IPS DF 4.7 (cell line): ENCODE results near the gene HDGFL3.
"Not testable (repeated sequence)": the region's sequence is repeated elsewhere in the genome, so short reads cannot be mapped to it uniquely, and the experiment has no call there.

Experiments used
- DNase-seq: peaks from one replicate; pipeline ENCODE4 v3.0.0-alpha.2; 2013; ENCODE audit warnings: low spot score; ENCODE audit errors: extremely low read depth

HDGFL3 gene

GRCh38 chr15:83104141-83104540 lies 103.5 kb downstream of the HDGFL3 start:
- no peak for DNase-seq

GRCh38 chr15:83102346-83102745 lies 105.3 kb downstream of the HDGFL3 start:
- no peak for DNase-seq

DNA sequence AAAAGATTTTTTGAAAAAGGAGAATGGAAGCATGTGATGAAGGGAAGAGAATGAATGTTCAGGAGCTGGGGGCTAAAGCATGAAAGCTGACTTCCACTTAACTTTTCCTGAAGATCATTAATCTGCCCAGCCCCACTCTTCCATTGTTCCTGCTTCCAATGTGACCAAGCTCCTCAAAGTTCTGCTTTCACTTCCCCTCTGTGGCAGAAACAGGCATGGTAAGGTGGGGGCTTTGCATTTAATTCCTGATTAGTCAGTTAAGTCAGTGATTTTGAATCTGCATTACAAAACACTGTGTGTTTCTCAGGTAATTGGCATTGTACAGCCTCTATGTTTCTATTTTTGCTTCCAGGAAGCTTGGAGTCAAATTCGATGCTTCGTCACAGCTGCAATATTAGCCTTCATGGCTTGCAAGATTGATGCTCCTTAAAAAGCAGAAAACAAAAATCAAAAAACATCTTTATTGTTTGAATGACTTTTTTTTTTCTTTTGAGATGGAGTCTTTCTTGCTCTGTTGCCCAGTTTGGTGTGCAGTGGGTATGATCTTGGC lies 107.5 kb downstream of the HDGFL3 start:
- DNase-seq, result no peak

DNA sequence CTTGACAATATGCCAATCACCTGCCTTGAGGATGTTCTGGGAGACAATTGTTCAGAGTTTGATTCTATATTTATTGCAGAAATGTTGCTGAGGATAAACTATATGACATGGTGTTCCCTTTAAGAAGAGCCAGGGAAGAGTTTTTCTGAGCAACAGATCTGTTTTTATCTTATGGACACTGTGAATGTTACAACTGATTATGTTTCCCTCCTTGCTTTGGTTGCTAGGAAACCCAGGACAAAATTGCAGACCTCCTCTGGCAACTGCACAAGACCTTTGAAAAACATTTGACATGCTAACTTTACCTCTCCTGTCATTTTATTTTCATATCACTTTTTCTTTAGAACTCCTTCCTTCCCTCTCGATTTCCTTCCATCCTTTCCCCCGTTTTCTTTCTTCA lies 108.3 kb downstream of the HDGFL3 start:
- DNase-seq, result no peak

DNA sequence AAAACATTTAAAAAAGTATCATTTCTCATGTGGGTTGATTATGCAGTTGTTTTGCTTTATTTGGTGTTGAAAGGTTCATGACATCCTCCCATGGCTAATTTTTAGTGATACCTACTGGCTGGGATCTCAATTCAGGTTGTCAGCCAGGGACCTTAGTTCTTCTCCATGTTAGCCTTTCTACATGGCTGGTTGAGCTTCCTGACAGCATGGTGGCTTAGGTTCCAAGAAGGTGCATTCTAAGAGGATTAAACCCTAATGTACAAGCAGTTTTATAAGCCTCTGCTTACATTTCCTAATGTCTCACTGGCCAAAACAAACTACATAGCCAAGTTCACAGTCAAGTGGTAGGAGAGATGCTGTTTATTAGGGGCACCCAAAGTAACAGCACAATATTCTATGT lies 109.5 kb downstream of the HDGFL3 start:
- DNase-seq, result no peak

DNA sequence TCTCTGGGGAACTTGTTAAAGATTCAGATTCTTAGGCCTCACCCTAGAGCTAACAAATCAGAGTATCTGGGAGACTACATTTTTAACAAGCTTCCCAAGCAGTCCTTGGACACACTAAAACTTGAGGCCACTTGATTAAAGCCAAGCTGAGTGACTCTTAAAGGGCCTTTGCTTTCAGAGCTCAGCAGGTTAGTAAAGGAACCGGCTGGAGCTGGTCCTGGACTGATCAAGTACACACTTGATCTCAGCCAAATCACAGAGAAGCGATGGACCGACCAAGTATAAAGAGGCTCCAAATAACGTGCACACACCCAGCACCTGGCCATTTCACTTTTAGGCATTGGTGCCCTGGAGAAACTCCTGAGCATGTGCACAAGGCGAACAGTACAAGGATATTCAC lies 113.0 kb downstream of the HDGFL3 start:
- no peak for DNase-seq

DNA sequence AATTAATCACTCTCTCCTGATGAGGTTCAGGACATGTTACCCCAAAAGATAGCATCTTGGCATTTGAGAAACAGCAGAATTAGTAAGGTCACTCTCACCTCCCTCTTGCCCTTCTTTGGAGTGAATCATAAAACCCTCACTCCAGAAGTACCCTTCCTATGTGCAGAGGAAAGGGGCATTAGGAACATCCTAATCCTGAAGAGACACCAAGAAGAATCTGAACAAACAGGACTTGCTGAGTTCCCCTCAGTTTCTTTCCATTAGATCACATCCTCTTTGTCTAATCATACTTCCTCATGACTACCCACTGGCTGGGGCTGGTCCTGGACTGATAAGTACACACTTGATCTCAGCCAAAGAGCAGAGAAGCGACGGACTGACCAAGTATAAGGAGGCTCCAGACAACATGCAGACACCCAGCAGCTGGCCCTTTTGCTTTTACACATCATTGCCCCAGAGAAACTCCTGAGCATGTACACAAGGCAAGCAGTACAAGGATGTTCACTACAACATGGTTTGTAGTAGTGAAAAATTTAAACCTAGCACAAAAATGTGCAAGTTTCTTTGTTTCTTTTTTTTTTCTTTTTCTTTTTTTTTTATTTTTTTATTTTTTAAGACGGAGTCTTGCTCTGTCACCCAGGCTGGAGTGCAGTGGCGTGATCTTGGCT lies 115.2 kb downstream of the HDGFL3 start:
- no peak for DNase-seq

DNA sequence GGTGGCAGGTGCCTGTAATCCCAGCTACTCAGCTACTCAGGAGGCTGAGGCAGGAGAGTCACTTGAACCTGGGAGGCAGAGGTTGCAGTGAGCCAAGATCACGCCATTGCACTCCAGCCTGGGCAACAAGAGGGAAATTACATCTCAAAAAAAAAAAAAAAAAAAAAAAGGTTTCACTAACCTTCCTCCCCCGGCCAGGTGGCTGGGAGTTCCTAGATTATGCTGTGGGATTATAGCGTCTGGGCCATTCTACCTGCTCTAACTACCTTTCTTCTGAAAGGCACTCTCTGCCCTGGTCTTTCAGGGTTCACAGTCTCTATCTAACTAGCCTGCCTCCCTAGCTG lies 115.7 kb downstream of the HDGFL3 start:
- DNase-seq, result not testable (repeated sequence)

DNA sequence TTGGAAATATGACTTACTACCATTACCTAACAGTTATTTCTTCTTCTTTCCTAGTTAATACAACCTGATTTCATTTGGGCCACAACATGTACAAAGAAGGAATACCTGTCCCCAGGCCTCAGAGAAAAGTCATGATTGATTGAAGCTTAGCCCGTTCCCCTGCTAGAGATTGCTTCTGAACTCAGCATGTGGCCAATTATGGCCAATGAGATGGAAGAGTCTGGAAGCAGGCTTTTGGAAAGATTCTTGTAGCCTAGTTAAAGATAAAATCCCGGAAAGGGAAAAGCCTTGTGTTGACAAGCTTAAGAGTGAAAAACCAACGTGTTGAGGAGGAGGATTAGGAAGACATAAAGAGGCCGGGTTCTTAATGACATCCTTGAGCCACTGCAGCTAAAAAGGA lies 117.2 kb downstream of the HDGFL3 start:
- DNase-seq, result no peak

- DNase-seq, result no peak
Observed at GRCh38 chr15:83088876-83089275, 118.7 kb downstream of the HDGFL3 start.

GRCh38 chr15:83087576-83087975 lies 120.0 kb downstream of the HDGFL3 start:
- DNase-seq, result no peak

- DNase-seq, result not testable (repeated sequence)
Observed at GRCh38 chr15:83085864-83086552, 121.6 kb downstream of the HDGFL3 start.

- DNase-seq, result not testable (repeated sequence)
Observed at GRCh38 chr15:83085461-83085860, 122.2 kb downstream of the HDGFL3 start.

DNA sequence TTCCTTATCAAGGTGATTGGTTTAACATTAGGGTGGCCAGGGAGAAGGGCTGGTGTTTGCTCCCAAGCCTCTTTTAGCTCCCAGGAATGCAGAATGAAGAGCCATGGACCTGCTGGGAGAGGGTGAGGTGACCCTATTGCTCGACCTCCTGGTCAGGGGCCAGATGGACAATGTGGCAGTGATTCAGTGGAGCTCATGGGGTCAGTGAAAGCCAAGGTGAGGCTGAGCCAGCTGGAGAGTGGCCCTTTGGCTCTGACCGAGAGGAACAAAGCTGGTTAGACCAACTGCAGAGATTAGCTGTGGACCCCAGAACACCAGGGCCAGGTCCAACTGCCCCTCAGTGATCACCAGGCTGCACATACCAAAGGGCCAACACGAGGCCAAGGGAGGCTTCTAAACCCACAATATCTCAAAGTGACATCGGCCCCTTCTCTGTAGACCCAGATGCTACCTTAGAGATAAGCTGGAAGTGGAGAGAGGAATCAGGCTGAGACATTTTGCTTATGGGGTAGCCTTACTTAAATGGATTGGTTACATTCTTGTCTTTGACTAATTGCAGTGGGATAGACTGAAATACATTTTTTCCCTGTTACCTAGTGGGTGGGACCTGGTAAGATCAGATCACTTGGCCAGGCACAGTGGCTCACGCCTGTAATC lies 124.8 kb downstream of the HDGFL3 start:
- DNase-seq, result no peak

GRCh38 chr15:83081256-83082014 lies 126.2 kb downstream of the HDGFL3 start:
- DNase-seq, result no peak

DNA sequence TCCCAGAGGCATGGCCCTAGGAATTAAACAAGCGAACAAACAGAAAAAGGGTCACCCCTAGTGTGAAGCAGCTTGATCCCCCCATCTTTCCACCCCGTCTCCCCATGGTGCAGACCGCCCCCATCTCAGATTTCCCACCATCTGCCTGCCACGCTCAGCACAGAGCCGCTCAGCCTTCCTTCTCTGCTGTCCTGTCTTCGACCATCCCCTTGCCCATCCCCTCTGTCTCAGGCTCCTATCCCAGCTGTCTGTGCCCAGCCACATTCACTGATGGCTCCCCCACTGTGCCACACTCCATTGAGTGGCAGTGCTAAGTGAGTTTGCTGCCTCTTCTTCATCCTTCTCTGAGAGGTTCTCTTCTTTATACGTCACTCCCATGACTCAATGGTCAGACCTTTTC lies 128.9 kb downstream of the HDGFL3 start:
- no peak for DNase-seq
